Measurements from ENCODE around the gene NEK1.

NEK1 gene

GRCh38 chr4:169362607-169363006 lies 249.8 kb downstream of the NEK1 start:
- in situ Hi-C loops (cut with HindIII; ENCODE audit: low sequenced_read_pairs), result no loop called here
- no peak for DNase-seq (ENCODE audit: low read depth, low spot score)
- no peak overlapping the region for H3K4me3 ChIP-seq (ENCODE audit: low read depth, low read length)
- no peak for TF ChIP-seq CTCF (IDR thresholded peaks at IDR 0.05; ENCODE audit: low read depth, low read length)

GRCh38 chr4:169361756-169362155 lies 250.6 kb downstream of the NEK1 start:
- in situ Hi-C loops (cut with HindIII; ENCODE audit: low sequenced_read_pairs), result no loop called here
- no peak overlapping the region for H3K4me3 ChIP-seq (ENCODE audit: low read depth, low read length)

GRCh38 chr4:169359961-169360360 lies 252.4 kb downstream of the NEK1 start:
- no peak for TF ChIP-seq CTCF (IDR thresholded peaks at IDR 0.05; ENCODE audit: low read depth, low read length)
- no peak overlapping the region for H3K4me3 ChIP-seq (ENCODE audit: low read depth, low read length)
- in situ Hi-C loops (cut with HindIII; ENCODE audit: low sequenced_read_pairs), result no loop called here
- DNase-seq (ENCODE audit: low read depth, low spot score), result no peak

More at GRCh38 chr4:169361756-169362155, 250.6 kb downstream of the NEK1 start:
- no peak for DNase-seq (ENCODE audit: low read depth, low spot score)
- no peak for TF ChIP-seq CTCF (IDR thresholded peaks at IDR 0.05; ENCODE audit: low read depth, low read length)

GRCh38 chr4:169352360-169352759 lies 260.0 kb downstream of the NEK1 start:
- no peak overlapping the region for H3K4me3 ChIP-seq (ENCODE audit: low read depth, low read length)
- in situ Hi-C loops (cut with HindIII; ENCODE audit: low sequenced_read_pairs), result no loop called here
- TF ChIP-seq CTCF (IDR thresholded peaks at IDR 0.05; ENCODE audit: low read depth, low read length), result no peak
- DNase-seq (ENCODE audit: low read depth, low spot score), result no peak

GRCh38 chr4:169351872-169352271 lies 260.5 kb downstream of the NEK1 start:
- in situ Hi-C loops (cut with HindIII; ENCODE audit: low sequenced_read_pairs), result no loop called here
- DNase-seq (ENCODE audit: low read depth, low spot score), result peak; percentile 87
- no peak overlapping the region for H3K4me3 ChIP-seq (ENCODE audit: low read depth, low read length)
- TF ChIP-seq CTCF (IDR thresholded peaks at IDR 0.05; ENCODE audit: low read depth, low read length), result no peak

GRCh38 chr4:169348541-169348940 lies 263.8 kb downstream of the NEK1 start:
- in situ Hi-C loops (cut with HindIII; ENCODE audit: low sequenced_read_pairs), result no loop called here
- no peak overlapping the region for H3K4me3 ChIP-seq (ENCODE audit: low read depth, low read length)
- DNase-seq (ENCODE audit: low read depth, low spot score), result no peak
- no peak for TF ChIP-seq CTCF (IDR thresholded peaks at IDR 0.05; ENCODE audit: low read depth, low read length)

- DNase-seq (ENCODE audit: low read depth, low spot score), result no peak
- TF ChIP-seq CTCF (IDR thresholded peaks at IDR 0.05; ENCODE audit: low read depth, low read length), result no peak
- no peak overlapping the region for H3K4me3 ChIP-seq (ENCODE audit: low read depth, low read length)
- in situ Hi-C loops (cut with HindIII; ENCODE audit: low sequenced_read_pairs), result no loop called here
These were observed 265.5 kb downstream of the NEK1 start for GRCh38 chr4:169346840-169347239.

All from astrocyte of the spinal cord (primary cell).